Fibroblast of skin of scalp (primary cell): ENCODE results near the gene CYFIP2.

Experiments
- DNase-seq: peaks from one replicate; pipeline ENCODE4 v3.0.0-alpha.2; 2013

CYFIP2 gene

DNA sequence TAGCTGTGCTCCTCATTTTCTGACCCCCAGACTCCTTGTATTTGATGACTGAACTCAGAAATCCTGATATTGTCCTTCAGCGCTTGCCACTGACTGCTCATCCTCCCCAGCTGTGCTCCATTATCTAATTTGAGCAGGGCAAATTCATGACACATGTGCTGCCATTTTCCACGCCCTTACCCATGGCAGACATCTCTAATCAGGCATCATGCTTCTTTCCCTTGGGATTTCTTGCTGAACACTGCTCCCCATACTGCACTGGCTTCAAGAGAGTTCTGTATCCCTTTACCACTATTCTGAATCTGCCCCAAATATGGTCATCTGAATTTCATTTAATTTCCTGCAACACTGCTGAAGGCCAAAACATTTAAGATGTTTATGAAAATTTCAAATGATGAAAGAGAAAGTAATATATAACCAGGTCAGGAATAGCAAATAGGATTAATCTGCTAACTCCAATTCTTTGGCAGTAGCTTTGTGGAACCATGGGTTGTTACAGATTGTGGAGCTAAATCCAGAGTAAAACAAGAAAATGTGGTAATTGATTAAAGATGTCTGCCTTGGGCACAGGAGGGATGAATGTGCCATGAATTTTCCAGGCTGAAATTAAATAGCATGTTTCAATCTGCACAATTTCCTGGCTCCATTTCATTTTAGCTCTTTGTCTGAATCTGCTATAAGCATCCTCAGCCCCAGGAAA lies 93.6 kb downstream of the CYFIP2 start:
- peak; percentile 75 for DNase-seq

- peak; percentile 39 for DNase-seq
Observed at GRCh38 chr5:157362012-157362411, 96.1 kb downstream of the CYFIP2 start.

- DNase-seq, result no peak
Observed at GRCh38 chr5:157362502-157362901, 96.6 kb downstream of the CYFIP2 start.

GRCh38 chr5:157362982-157363381 lies 97.1 kb downstream of the CYFIP2 start:
- DNase-seq, result no peak

DNA sequence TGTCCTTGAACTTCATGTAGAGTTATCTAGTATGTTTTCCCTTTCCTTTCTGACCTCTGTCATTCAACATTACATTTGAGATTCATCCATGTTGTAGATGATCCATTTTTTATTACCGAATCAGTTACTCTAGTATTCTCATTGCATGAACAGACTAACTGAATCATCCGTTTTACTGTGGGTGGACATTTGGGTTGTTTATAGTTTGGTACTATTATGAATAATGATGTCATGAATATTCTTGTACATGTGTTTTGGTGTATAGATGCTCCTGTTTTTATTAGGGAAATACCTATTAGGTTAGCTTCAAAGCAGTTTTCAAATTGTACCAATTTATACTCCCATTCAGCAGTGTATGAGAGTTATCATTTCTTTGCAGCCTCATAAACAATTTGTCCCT lies 99.8 kb downstream of the CYFIP2 start:
- no peak for DNase-seq

DNA sequence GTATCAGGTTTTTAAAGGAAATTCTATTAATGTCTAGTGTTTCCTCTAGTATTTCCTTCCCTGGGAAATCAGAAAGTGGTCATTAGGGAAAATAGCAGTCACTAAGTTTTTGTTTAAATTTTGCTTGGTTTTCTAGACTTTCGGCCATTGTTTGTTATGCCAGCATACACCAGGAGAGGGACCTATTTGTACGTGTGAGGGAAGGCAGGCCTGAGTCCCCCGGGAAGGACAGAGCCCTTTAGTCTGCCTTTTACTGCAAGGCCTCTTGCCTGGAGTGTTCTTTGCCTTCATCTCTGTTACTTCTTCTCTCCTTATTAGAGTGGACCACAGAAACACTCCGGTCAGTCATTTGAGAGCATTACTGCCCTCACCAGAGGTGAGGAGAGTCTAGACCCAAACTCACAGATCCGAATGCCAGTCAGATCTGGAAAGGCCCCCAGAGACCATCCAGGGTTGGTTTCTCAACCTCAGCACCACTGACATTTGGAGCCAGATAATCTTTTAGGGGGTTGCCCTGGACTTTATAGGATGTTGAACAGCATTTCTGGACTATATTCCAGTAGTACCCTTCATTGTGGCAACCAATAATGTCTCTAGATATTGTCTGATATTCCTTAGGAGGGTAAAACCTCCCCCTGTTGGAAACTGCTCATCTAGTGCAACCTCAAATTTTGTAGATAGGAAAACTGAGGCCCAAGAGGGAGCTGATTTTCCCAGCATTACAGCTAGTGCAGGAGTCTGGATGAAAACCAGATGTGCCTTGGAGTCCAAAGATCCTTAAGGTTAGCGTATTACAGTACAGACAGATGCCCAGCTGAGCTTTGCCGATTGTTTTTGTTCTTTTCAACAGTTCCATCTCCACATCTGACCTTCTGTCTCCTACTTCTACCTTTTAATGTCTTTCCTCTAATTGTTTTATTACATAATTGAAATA lies 101.1 kb downstream of the CYFIP2 start:
- DNase-seq, result peak; percentile 92

DNA sequence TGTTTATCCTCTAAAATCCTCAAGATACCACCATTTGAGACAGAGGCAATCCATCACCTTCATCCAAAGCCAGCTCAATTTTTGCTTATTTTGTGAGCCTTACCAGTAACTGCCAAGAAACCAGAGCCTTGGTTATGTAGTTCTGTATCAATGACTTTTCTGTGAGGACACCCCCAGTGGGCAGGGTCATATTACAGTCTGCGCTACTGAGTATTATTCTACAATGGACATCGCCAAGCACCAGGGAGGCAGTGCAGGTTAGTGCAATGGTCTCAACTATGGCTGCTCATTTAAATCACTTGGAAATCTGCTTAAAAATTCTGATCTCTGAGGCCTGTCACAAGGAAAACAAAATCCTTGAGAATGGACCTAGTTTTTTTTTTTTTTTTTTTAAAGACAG lies 103.6 kb downstream of the CYFIP2 start:
- DNase-seq, result no peak

DNA sequence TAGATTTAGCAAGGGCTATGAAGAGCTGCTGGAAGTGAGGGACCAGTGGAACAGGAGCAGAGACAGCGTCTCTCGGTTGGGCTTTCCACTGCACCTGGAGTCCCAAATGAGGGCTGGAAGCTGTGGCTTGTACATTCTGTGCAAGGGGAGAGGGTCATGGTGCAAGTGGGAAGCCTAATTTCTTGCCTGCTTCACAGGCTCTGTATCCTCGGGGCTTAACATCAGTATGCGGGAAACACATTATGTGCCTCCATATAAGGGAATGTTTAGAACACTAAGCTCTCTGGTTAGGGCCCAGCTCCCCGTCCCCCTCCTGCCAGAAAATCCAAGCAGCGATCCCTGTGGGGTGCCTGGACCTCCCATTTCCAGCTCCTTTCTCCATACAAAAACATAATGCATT lies 105.0 kb downstream of the CYFIP2 start:
- peak; percentile 97 for DNase-seq

DNA sequence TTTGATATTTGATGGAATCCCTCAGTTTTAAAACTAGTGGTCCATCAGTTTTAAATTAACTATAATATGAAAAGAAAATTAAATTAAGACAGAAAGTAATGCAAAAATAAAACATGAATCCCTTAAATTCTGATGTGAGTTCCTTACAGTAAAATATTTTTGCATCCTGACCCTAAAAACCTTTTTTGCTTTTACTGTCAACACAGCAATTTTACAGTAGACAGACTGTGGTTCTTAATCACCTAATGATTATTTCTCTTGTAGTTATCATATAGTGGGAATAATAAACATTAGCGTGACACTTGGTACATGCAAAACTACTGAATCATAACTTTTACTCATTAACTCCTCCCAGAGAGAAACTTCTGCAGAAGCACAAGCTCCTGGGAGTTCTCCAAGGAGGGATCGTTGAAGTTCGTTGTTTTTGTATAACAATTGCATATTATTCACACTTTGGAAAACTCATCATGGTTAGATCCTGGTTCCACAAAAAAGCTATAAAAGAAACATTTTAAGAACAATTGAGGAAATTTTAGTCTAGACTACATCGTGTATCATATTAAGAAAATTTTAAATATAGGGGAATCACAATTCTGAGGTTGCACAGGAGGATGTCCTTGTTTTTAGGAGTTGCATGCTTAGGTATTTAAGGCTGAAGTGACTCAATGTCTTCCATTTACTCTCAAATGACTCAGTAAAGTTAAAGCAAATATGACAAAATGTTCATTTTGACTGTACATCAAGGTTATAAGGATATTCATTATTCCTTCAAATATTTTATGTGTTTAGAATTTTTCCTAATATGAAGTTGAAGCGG lies 105.9 kb downstream of the CYFIP2 start:
- peak; percentile 78 for DNase-seq

DNA sequence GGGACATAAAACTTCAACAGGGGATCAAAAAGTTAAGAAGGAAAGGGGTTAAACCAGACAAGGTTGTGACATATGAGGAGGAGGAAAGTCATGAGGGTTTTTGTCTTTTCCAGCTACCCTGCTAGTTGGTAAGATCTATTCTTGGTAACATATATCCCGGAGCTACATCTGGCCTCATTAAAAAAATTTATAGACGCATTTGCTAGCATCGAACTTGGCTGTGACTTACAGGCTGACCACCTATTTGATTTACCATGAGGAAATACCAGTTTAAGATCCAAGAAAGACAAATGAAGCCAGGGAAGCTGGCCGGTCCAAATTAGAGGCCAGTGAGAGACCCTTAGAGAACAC lies 106.5 kb downstream of the CYFIP2 start:
- DNase-seq, result peak; percentile 45

DNA sequence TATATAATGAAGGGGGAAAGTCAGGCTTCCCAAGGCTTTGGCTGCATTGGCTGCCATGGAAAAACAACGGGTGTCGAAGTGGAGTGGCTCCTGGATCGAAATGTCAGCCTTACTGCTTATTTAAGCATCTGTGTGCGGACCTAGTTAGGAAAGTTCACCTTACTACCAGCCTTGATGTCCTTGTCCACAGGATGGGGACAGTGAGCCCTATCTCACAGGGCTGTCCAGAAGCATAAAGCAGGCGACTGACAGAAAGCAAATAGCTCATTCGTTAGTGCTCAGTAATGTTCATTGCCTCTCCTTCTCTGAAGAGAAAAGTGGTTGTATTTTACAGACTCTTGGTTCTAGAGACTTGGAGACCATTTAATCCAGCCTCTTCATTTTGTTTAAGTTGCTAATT lies 112.6 kb downstream of the CYFIP2 start:
- no peak for DNase-seq

DNA sequence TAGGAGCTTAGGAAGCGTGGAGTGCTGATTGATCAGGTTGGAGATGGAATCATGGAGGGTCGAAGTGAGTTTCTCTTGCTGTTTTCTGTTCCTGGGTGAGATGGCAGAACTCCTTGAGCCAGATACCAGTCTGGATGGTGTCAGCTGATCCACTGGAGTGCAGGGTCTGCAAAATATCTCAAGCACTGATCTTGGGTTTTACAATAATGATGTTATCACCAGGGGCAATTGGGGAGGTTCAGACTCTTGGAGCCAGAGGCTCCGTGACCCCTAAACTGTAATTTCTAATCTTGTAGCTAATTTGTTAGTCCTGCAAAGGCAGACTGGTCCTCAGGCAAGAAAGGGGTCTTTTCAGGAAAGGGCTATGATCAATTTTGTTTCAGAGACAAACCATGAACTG lies 114.1 kb downstream of the CYFIP2 start:
- DNase-seq, result no peak

- DNase-seq, result no peak
Observed at GRCh38 chr5:157381746-157382145, 115.8 kb downstream of the CYFIP2 start.

GRCh38 chr5:157382996-157383800 lies 117.3 kb downstream of the CYFIP2 start:
- DNase-seq, result peak; percentile 86

- DNase-seq, result peak; percentile 100
Observed at GRCh38 chr5:157384971-157385709, 119.2 kb downstream of the CYFIP2 start.

DNA sequence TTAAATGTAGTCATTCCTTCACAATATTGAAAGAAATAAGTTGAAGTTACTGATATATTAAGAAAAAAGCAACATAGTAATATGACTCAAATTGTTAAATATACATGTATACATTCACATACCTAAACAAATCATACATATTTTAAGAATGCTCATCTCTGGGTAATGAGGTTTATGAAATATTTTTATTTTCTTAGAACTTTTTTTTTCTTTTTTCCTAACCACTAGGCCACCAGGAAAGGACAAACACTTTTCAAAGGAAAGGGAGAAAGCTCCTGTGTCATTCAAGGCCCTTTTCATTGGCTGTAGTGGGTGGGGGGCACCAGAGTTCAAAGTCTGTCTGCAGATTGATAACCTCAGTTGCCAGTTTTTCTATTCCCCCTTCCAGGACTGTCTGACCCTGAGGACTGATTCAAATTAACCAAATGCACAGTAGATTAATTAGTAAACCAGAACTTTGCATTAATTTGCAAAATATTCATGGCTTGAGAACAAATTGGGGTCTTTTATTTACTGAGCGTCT lies 121.2 kb downstream of the CYFIP2 start:
- peak; percentile 54 for DNase-seq

- DNase-seq, result peak; percentile 98
Observed at GRCh38 chr5:157387683-157388093, 121.8 kb downstream of the CYFIP2 start.

GRCh38 chr5:157388111-157388710 lies 122.3 kb downstream of the CYFIP2 start:
- DNase-seq, result peak; percentile 40

GRCh38 chr5:157389103-157389502 lies 123.2 kb downstream of the CYFIP2 start:
- no peak for DNase-seq

GRCh38 chr5:157390133-157390532 lies 124.2 kb downstream of the CYFIP2 start:
- no peak for DNase-seq
